B cell (primary cell): ENCODE measurements around the gene CD109. TPM values are rescaled to one million over a fixed set of nuclear protein-coding genes. Genes with fewer than 3 reads are reported as not detected.

Experiments
- ATAC-seq: fragments of 200-7000 bp; cut with Tn5 transposase; one replicate; pipeline ENCODE4 v1.10.0; 2021; ENCODE audit warnings: low read depth, mild to moderate bottlenecking, moderate number of reproducible peaks, moderate library complexity
- CTCF ChIA-PET: fragments of 350-600 bp; sonication (Branson Sonifier 250); formaldehyde crosslinking; loops from one replicate; lab custom pipeline; 2021; ENCODE audit warnings: antibody characterized with exemption, inconsistent platforms; lab: Charles Lee
- POLR2A ChIA-PET: fragments of 350-600 bp; sonication (Branson Sonifier 250); formaldehyde crosslinking; loops from one replicate; lab custom pipeline; 2021; ENCODE audit warnings: antibody characterized with exemption; lab: Charles Lee
- DNase-seq: peaks from one replicate; pipeline ENCODE4 v3.0.0; 2013
- H2AFZ ChIP-seq: 2 replicates; pipeline ENCODE4 v1.6.1; 2012; ENCODE audit warnings: mild to moderate bottlenecking, low read depth, low read length; ENCODE audit not compliant: insufficient read depth, poor library complexity, severe bottlenecking
- H3K27ac ChIP-seq, 2 donors: 1 replicate in 1 of 2; 2 replicates in 1 of 2; pipeline ENCODE4 v1.5.1; 2012 to 2013; ENCODE audit warnings: low read length in 2 of 2, mild to moderate bottlenecking in 2 of 2, moderate library complexity in 1 of 2
- H3K27me3 ChIP-seq, 4 experiments: fragments of 200-600 bp in 1 of 4; sonication (generic) in 1 of 4; replicated peaks in 1 of 4; 1 replicate in 2 of 4; 2 replicates in 2 of 4; pipeline versions ENCODE4 v1.6.1 to v1.7.0; 2013 to 2016; ENCODE audit warnings: low read length in 3 of 4, mild to moderate bottlenecking in 2 of 4, mixed read lengths in 1 of 4, moderate library complexity in 1 of 4; ENCODE audit not compliant: insufficient read depth in 4 of 4, control insufficient read depth in 3 of 4; ENCODE audit errors: control extremely low read depth in 1 of 4
- H3K36me3 ChIP-seq, 2 experiments: replicated peaks in 1 of 2; 1 replicate in 1 of 2; 2 replicates in 1 of 2; pipeline versions ENCODE4 v1.6.1 to v1.7.1; 2013; ENCODE audit warnings: low read length in 1 of 2; ENCODE audit not compliant: insufficient read depth in 2 of 2, control insufficient read depth in 1 of 2; ENCODE audit errors: control extremely low read depth in 1 of 2, extremely low read depth in 1 of 2
- H3K4me1 ChIP-seq, 2 donors: fragments of 200-600 bp in 1 of 2; sonication (generic) in 1 of 2; 1 replicate in 1 of 2; 2 replicates in 1 of 2; pipeline versions ENCODE4 v1.5.1 to v1.6.1; 2013 to 2017; ENCODE audit warnings: low read length in 2 of 2; ENCODE audit not compliant: control insufficient read depth in 2 of 2, insufficient read depth in 2 of 2
- H3K4me2 ChIP-seq: replicated peaks from 2 replicates; pipeline ENCODE3; 2012; ENCODE audit warnings: mild to moderate bottlenecking, low read depth, low read length; ENCODE audit not compliant: poor library complexity, severe bottlenecking
- H3K4me3 ChIP-seq, 5 experiments: fragments of 200-600 bp in 1 of 5; sonication (generic) in 1 of 5; 1 replicate in 3 of 5; 2 replicates in 2 of 5; pipeline versions ENCODE4 v1.5.1 to v1.7.0; 2011 to 2016; ENCODE audit warnings: low read length in 4 of 5, mild to moderate bottlenecking in 4 of 5, low read depth in 2 of 5, control low read depth in 1 of 5, moderate library complexity in 1 of 5; ENCODE audit not compliant: insufficient read depth in 1 of 5; ENCODE audit errors: control extremely low read depth in 1 of 5, extremely low read depth in 1 of 5
- H3K79me2 ChIP-seq: fragments of 200-600 bp; sonication (generic); one replicate; pipeline ENCODE4 v1.6.0; 2016; ENCODE audit warnings: low read length; ENCODE audit not compliant: control insufficient read depth, insufficient read depth
- H3K9ac ChIP-seq: fragments of 200-600 bp; sonication (generic); 2 replicates; pipeline ENCODE4 v1.6.1; 2017; ENCODE audit warnings: mild to moderate bottlenecking, low read length, moderate library complexity
- H3K9me3 ChIP-seq, 3 donors: one replicate each; pipeline versions ENCODE4 v1.6.1 to v1.7.1; 2013; ENCODE audit warnings: low read length in 2 of 3; ENCODE audit not compliant: control insufficient read depth in 2 of 3, insufficient read depth in 1 of 3; ENCODE audit errors: control extremely low read depth in 1 of 3
- H4K20me1 ChIP-seq: 2 replicates; pipeline ENCODE4 v1.6.0; 2012; ENCODE audit warnings: mild to moderate bottlenecking, low read length; ENCODE audit not compliant: insufficient read depth, control insufficient read depth, poor library complexity, severe bottlenecking
- H3K27ac Mint-ChIP-seq: one replicate; pipeline ENCODE4 v1.8.0; 2021; ENCODE audit warnings: mixed read lengths
- H3K27me3 Mint-ChIP-seq: one replicate; pipeline ENCODE4 v1.8.0; 2021; ENCODE audit warnings: mixed read lengths
- H3K4me1 Mint-ChIP-seq: one replicate; pipeline ENCODE4 v1.8.0; 2021; ENCODE audit warnings: mixed read lengths
- H3K4me3 Mint-ChIP-seq: one replicate; pipeline ENCODE4 v1.8.0; 2021; ENCODE audit warnings: mixed read lengths
- H3K9me3 Mint-ChIP-seq: one replicate; pipeline ENCODE4 v1.8.0; 2022; ENCODE audit warnings: mixed read lengths; ENCODE audit not compliant: insufficient read depth
- EZH2 ChIP-seq: IDR thresholded peaks from 2 replicates; pipeline ENCODE4 v1.6.1; 2012; ENCODE audit warnings: borderline replicate concordance, low read depth, mild to moderate bottlenecking, moderate library complexity, low read length; ENCODE audit not compliant: insufficient read depth, poor library complexity, severe bottlenecking
- WGBS: methylation state at CpG from one replicate; pipeline ENCODE4 v1.1.5; 2013; ENCODE audit warnings: missing lambda C conversion rate; ENCODE audit not compliant: insufficient coverage; 5-methylcytosine and 5-hydroxymethylcytosine counted together
- intact Hi-C: fragments of 100-400 bp; cut with micrococcal nuclease; formaldehyde crosslinking; loops from one replicate; pipeline ENCODE4 v1.10.0; 2022
- polyA plus RNA-seq: library from polyadenylated mRNA; depleted of rRNA; stranded (reverse); fragments of >200 nt; gene quantifications from 2 replicates; pipeline ENCODE4 v1.2.3, GENCODE V29; 2012
- total RNA-seq, 2 donors: library from RNA; stranded (reverse); fragments of 120-200 nt in 1 of 2; gene quantifications; 1 replicate in 1 of 2; 2 replicates in 1 of 2; pipeline versions ENCODE4 v1.2.3 to v1.2.4, GENCODE V29; 2013 to 2022
- TF ChIP-seq, protein P1 (sequence below): fragments of 200-600 bp; IDR thresholded peaks from one replicate; pipeline ENCODE4 v1.8.0; 2022; ENCODE audit warnings: antibody characterized with exemption, mild to moderate bottlenecking

The CD109 gene
- total and polyA plus RNA-seq, 2 donors (not counting 1 experiment from before 2014, with no cell fraction given) = 0.15 TPM; not detected in 1

DNA sequence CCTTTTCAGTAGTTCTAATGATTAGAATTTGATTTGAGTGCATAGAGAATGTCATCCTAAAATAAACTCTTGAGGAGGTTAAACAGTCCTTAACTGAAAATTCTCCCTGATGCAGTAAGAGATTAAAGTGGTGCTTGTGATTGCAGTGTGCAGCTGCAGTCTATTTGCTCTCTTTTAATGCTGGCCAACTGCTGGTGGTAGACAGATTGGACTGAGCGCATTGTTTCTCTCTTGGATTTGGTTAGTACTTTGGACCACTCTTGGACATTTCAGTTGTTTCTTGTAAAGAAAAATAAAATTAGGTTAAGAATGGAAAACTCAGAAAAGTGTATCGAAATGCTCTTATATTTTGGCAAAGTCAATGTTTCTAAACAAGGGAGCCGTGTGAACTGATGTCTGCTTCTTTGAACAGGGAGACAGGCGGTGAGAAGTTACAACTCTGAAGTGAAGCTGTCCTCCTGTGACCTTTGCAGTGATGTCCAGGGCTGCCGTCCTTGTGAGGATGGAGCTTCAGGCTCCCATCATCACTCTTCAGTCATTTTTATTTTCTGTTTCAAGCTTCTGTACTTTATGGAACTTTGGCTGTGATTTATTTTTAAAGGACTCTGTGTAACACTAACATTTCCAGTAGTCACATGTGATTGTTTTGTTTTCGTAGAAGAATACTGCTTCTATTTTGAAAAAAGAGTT is 127.2 kb downstream of the CD109 start:
- Histone ChIP-seq H2AFZ (no peak overlapping the region), H3K27ac (no peak overlapping the region), H3K9ac (no peak overlapping the region), H3K4me2 (no peak overlapping the region), H3K79me2 (no peaks in the 10 kb centered on the region), H3K36me3 (no peaks in the 10 kb centered on the region), H3K4me1 (no peaks in the 10 kb centered on the region), H3K4me3 (no peak overlapping the region), H3K27me3 (no peaks in the 10 kb centered on the region), H4K20me1 (no peaks in the 10 kb centered on the region), H3K9me3 (peaks cover 0 to 3% (median 0%) of the 10 kb centered on the region in 3 donors)
- DNase-seq (no peak), ATAC-seq (no peak)
- CTCF ChIA-PET = no interaction called here
- intact Hi-C loops = no loop called here
- H3K27ac Mint-ChIP-seq = no peak overlapping the region
- H3K4me3 Mint-ChIP-seq = no peak overlapping the region
- H3K27me3 Mint-ChIP-seq = no peaks in the 10 kb centered on the region
- 92% methylated on average over 4 of the region's 6 CpGs for WGBS
- TF ChIP-seq, protein P1, sequence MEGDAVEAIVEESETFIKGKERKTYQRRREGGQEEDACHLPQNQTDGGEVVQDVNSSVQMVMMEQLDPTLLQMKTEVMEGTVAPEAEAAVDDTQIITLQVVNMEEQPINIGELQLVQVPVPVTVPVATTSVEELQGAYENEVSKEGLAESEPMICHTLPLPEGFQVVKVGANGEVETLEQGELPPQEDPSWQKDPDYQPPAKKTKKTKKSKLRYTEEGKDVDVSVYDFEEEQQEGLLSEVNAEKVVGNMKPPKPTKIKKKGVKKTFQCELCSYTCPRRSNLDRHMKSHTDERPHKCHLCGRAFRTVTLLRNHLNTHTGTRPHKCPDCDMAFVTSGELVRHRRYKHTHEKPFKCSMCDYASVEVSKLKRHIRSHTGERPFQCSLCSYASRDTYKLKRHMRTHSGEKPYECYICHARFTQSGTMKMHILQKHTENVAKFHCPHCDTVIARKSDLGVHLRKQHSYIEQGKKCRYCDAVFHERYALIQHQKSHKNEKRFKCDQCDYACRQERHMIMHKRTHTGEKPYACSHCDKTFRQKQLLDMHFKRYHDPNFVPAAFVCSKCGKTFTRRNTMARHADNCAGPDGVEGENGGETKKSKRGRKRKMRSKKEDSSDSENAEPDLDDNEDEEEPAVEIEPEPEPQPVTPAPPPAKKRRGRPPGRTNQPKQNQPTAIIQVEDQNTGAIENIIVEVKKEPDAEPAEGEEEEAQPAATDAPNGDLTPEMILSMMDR = no peak
- no peak for TF ChIP-seq EZH2
- peaks cover 5% of the 10 kb centered on the region for H3K9me3 Mint-ChIP-seq
- H3K4me1 Mint-ChIP-seq = no peaks in the 10 kb centered on the region
- POLR2A ChIA-PET = no interaction called here

- H3K27me3 Mint-ChIP-seq = no peaks in the 10 kb centered on the region
- no peak for TF ChIP-seq EZH2
- TF ChIP-seq, protein P1 = no peak
- CTCF ChIA-PET = no interaction called here
Measured at GRCh38 chr6:73823832-73824231, 127.8 kb downstream of the CD109 start.

More at GRCh38 chr6:73823832-73824231, 127.8 kb downstream of the CD109 start:
- H2AFZ ChIP-seq = no peak overlapping the region
- H3K79me2 ChIP-seq = no peaks in the 10 kb centered on the region
- H3K36me3 ChIP-seq = no peaks in the 10 kb centered on the region
- no peak for ATAC-seq
- WGBS = no CpG with 5 or more reads among the region's 1 CpG
- DNase-seq = no peak
- H3K4me2 ChIP-seq = no peak overlapping the region
- no peak overlapping the region for H3K4me3 ChIP-seq
- H3K4me1 Mint-ChIP-seq = no peaks in the 10 kb centered on the region
- H3K27ac Mint-ChIP-seq = no peak overlapping the region
- no peaks in the 10 kb centered on the region for H3K4me1 ChIP-seq
- H3K9me3 Mint-ChIP-seq = peaks cover 5% of the 10 kb centered on the region
- H3K9ac ChIP-seq = no peak overlapping the region
- intact Hi-C loops = no loop called here
- no peaks in the 10 kb centered on the region for H3K27me3 ChIP-seq
- H4K20me1 ChIP-seq = no peaks in the 10 kb centered on the region
- no peak overlapping the region for H3K4me3 Mint-ChIP-seq
- H3K27ac ChIP-seq = no peak overlapping the region
- peaks cover 0 to 3% (median 0%) of the 10 kb centered on the region in 3 donors for H3K9me3 ChIP-seq
- POLR2A ChIA-PET = no interaction called here
